ENCODE data around the gene CXCL9.
"Not testable (repeated sequence)": the region's sequence is repeated elsewhere in the genome, so short reads cannot be mapped to it uniquely, and the experiment has no call there.

Gene CXCL9

GRCh38 chr4:76007089-76007862 is at the start of gene CXCL9:
Gene CXCL9, minus strand, starts transcription at chr4:76007509. Its CDS starts 60 bp downstream, at chr4:76007449.
- TF ChIP-seq CTCF (IDR thresholded peaks at IDR 0.05; ENCODE audit: insufficient read depth, low read length, poor library complexity, severe bottlenecking): no peak
- Histone ChIP-seq H3K36me3 (ENCODE audit: control insufficient read depth, insufficient read depth, low read length) (no peaks in the 10 kb centered on the region), H3K4me3 (replicated peaks; ENCODE audit: low read depth, low read length) (no peak within 1 kb of the TSS), H3K27me3 (replicated peaks; ENCODE audit: control insufficient read depth, insufficient read depth, low read length) (no peaks in the 10 kb centered on the region)
- no peak for DNase-seq (ENCODE audit: extremely low read depth, insufficient read length)

GRCh38 chr4:76055421-76055820 is 48.1 kb upstream of the CXCL9 start:
- Histone ChIP-seq H3K36me3 (ENCODE audit: control insufficient read depth, insufficient read depth, low read length) (no peaks in the 10 kb centered on the region), H3K27me3 (replicated peaks; ENCODE audit: control insufficient read depth, insufficient read depth, low read length) (no peaks in the 10 kb centered on the region), H3K4me3 (replicated peaks; ENCODE audit: low read depth, low read length) (no peak overlapping the region)
- DNase-seq (ENCODE audit: extremely low read depth, insufficient read length): no peak
- TF ChIP-seq CTCF (IDR thresholded peaks at IDR 0.05; ENCODE audit: insufficient read depth, low read length, poor library complexity, severe bottlenecking): no peak

- Histone ChIP-seq H3K36me3 (ENCODE audit: control insufficient read depth, insufficient read depth, low read length) (no peaks in the 10 kb centered on the region), H3K27me3 (replicated peaks; ENCODE audit: control insufficient read depth, insufficient read depth, low read length) (no peaks in the 10 kb centered on the region), H3K4me3 (replicated peaks; ENCODE audit: low read depth, low read length) (no peak overlapping the region)
- TF ChIP-seq CTCF (IDR thresholded peaks at IDR 0.05; ENCODE audit: insufficient read depth, low read length, poor library complexity, severe bottlenecking): no peak
- peak; percentile 69 for DNase-seq (ENCODE audit: extremely low read depth, insufficient read length)
Observed at GRCh38 chr4:76055016-76055415, 47.7 kb upstream of the CXCL9 start.

GRCh38 chr4:76053730-76054129 is 46.4 kb upstream of the CXCL9 start:
- no peak for TF ChIP-seq CTCF (IDR thresholded peaks at IDR 0.05; ENCODE audit: insufficient read depth, low read length, poor library complexity, severe bottlenecking)
- DNase-seq (ENCODE audit: extremely low read depth, insufficient read length): no peak
- H3K27me3 ChIP-seq (replicated peaks; ENCODE audit: control insufficient read depth, insufficient read depth, low read length): no peaks in the 10 kb centered on the region
- no peaks in the 10 kb centered on the region for H3K36me3 ChIP-seq (ENCODE audit: control insufficient read depth, insufficient read depth, low read length)
- no peak overlapping the region for H3K4me3 ChIP-seq (replicated peaks; ENCODE audit: low read depth, low read length)

- not testable (repeated sequence) for DNase-seq (ENCODE audit: extremely low read depth, insufficient read length); H3K4me3 ChIP-seq (replicated peaks; ENCODE audit: low read depth, low read length); H3K36me3 ChIP-seq (ENCODE audit: control insufficient read depth, insufficient read depth, low read length); H3K27me3 ChIP-seq (replicated peaks; ENCODE audit: control insufficient read depth, insufficient read depth, low read length)
Observed at GRCh38 chr4:76050560-76051050, 43.3 kb upstream of the CXCL9 start.

- H3K27me3 ChIP-seq (replicated peaks; ENCODE audit: control insufficient read depth, insufficient read depth, low read length); H3K4me3 ChIP-seq (replicated peaks; ENCODE audit: low read depth, low read length); DNase-seq (ENCODE audit: extremely low read depth, insufficient read length); H3K36me3 ChIP-seq (ENCODE audit: control insufficient read depth, insufficient read depth, low read length): not testable (repeated sequence)
Observed at GRCh38 chr4:76049860-76050416, 42.6 kb upstream of the CXCL9 start.

GRCh38 chr4:76044686-76045085 is 37.4 kb upstream of the CXCL9 start:
- not testable (repeated sequence) for DNase-seq (ENCODE audit: extremely low read depth, insufficient read length); H3K4me3 ChIP-seq (replicated peaks; ENCODE audit: low read depth, low read length); H3K36me3 ChIP-seq (ENCODE audit: control insufficient read depth, insufficient read depth, low read length); H3K27me3 ChIP-seq (replicated peaks; ENCODE audit: control insufficient read depth, insufficient read depth, low read length)

GRCh38 chr4:76043306-76043705 is 36.0 kb upstream of the CXCL9 start:
- H3K4me3 ChIP-seq (replicated peaks; ENCODE audit: low read depth, low read length); DNase-seq (ENCODE audit: extremely low read depth, insufficient read length); H3K27me3 ChIP-seq (replicated peaks; ENCODE audit: control insufficient read depth, insufficient read depth, low read length); H3K36me3 ChIP-seq (ENCODE audit: control insufficient read depth, insufficient read depth, low read length): not testable (repeated sequence)

GRCh38 chr4:76042241-76042998 is 35.1 kb upstream of the CXCL9 start:
- H3K4me3 ChIP-seq (replicated peaks; ENCODE audit: low read depth, low read length); H3K27me3 ChIP-seq (replicated peaks; ENCODE audit: control insufficient read depth, insufficient read depth, low read length); DNase-seq (ENCODE audit: extremely low read depth, insufficient read length); H3K36me3 ChIP-seq (ENCODE audit: control insufficient read depth, insufficient read depth, low read length): not testable (repeated sequence)
